GM18502 (cell line): ENCODE measurements around the gene LY6G5B.

Experiments
- ATAC-seq: cut with Tn5 transposase; IDR thresholded peaks from one replicate; pipeline ENCODE4 v1.9.1; 2021; ENCODE audit warnings: mild to moderate bottlenecking; ENCODE audit not compliant: unreplicated experiment, poor library complexity

The LY6G5B gene

DNA sequence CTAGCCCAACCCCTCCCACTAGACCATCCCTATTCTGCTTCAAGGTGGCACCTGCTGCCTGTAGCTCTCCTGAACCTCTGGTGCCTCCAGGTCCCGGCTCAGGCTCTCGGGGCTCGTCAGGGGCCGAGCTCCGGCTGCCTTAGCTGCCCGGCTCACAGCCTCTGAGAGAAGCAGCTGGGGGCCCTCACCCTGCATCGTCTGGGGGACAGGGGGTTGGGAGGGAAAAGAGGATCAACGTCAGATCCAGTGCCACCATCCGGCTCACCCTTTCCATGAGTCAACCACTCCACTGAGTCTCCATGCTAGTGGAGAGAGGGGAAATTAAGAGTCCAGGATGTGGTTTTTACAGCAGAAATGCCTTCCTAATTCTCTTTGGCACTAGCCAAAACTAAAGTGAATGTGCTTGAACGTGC is 30.3 kb upstream of the LY6G5B start:
- no peak for ATAC-seq

GRCh38 chr6:31640612-31641011 is 29.2 kb upstream of the LY6G5B start:
- ATAC-seq = no peak

- no peak for ATAC-seq
These were observed 28.4 kb upstream of the LY6G5B start for GRCh38 chr6:31641370-31641769.

DNA sequence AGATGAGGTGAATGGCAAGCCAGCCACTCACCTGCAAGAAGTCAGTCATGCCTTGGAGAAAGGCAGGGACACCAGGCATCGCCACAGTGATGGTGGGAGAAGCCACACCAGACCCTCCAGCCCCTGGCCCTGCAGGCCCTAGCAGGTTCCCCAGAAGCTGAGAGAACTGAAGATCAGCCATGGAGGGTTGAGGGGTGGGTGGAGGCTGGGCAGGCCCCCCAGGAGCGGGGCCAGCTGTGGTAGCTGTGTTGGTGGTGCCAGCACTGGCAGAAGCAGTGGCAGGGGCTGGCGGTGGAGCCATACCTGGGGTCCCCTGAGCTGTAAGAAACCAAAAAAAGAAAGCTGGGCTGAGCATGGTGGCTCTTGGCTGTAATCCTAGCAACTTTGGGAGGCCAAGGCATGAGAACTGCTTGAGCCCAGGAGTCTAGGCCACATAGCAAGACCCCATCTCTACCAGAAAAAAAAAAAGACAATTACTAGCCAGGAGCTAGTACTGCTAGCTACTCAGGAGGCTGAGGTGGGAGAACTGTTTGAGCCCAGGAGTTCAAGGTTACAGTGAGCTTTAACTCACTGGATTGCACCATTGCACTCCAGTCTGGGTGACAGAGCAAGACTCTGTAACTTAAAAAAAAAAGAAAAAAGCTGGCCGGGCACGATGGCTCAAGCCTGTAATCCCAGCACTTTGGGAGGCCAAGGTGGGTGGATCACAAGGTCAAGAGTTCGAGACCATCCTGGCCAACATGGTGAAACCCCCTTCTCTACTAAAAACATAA is 26.8 kb upstream of the LY6G5B start:
- no peak for ATAC-seq

- no peak for ATAC-seq
These were observed 25.8 kb upstream of the LY6G5B start for GRCh38 chr6:31643818-31644454.

GRCh38 chr6:31645325-31645724 is 24.5 kb upstream of the LY6G5B start:
- ATAC-seq = no peak

- peak; percentile 35 for ATAC-seq
These were observed 18.1 kb upstream of the LY6G5B start for GRCh38 chr6:31651602-31652191.

DNA sequence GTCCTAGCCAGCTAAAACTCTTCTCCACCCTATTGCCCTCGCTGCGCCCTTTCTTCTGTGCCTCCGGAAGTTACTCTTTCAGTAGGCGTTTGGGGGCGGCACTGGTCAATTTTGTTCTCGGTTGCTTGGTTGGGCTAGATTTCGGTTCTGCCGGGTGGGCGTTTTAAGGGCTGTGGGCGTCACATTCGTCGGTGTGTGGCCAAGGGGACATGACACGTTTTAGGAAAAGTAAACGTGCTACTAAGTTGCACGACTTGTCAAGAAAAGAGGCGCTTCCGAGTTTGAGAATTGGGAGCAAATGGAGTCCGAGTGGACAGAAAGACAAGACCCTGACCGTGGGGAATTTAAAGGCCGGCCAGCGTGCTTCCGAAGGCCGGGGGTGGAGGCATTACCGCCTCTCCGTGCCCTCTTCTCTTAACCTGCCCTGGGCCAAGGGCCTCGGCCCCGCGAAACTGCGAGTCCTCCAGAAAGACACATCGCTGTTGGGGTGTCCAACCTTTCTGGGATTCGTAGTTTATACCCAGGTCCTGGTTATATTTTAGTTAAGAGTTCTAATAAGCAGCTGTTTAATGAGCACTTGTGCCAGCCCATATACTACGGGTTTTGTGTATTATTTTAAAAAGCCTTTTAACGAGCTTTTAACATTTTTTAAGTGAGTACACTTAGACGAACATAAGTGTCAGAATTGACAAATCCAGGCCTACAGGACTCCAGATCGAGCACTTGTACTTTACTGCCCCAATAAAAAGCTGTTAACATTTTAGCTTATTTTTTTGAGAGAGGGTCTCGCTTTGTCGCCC is 16.7 kb upstream of the LY6G5B start:
- ATAC-seq = peak; percentile 64

GRCh38 chr6:31654574-31655348 is 15.0 kb upstream of the LY6G5B start:
- no peak for ATAC-seq

DNA sequence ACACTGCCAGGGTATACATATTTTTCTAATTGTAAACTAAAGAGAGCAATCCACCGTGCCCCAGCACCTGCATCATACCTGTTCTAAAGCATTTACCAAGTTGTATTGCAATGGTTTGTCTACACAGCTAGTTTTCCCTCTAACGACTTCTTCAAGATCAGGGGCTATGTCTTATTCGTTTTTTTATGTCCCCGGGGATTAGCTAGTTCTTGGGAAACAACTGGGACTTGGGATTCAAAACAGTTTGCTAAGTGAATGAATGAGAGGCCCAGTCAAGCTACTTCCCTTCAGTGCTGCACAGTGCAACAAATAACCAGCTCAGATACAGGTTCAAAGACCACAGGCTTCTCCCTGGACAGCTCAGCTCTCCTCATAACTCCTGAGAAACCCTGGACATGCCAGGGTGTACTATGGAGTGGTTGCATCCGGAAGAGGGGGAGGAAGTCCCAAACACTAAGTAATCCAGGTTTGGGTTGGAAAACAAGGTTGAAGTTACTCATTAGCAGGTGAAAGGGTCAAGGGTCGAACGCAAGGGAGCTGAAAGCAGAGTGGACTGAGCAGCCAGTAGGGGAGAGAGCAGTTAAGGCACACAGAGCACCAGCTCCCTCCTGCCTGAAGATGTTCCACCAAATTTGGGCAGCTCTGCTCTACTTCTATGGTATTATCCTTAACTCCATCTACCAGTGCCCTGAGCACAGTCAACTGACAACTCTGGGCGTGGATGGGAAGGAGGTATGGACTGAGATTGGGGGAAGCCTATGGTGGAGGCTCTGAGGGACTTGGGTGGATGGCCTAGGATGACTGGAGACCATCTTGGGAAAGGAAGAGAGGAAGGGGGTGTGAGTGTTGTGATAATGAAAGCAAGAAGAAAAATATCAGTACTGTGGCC is 14.2 kb upstream of the LY6G5B start, which contains the start of gene APOM:
Gene APOM, plus strand, starts transcription at position 546 of the 889 bp plus-strand sequence. Its CDS starts 73 bp downstream, at position 619.
- ATAC-seq = no peak

- no peak for ATAC-seq
These were observed 12.2 kb upstream of the LY6G5B start for GRCh38 chr6:31657406-31658157.

DNA sequence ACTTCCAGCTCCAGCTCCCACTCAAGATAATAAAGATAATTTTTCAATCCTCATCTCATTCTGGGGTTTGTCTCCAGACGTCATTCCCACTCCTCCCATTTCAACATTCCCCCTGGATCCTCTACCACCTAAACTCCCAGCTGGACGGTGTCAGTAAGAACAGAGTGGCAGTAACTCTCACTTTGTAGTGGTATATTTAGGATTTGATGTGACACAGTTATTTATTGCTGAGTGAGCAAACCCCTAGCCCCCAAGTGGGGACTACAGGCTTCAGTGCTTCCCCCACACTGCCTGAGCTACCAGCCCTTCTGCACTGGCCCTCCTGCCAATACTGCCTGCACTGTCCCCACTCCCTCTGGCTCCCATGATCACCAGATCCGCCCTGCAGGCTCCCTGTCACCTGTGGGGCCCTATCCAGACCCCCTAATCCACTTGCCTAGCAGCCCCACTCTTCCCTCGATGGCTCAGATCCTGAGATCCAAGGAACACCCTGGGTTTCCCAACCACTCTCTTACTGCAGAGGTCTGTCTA is 11.6 kb upstream of the LY6G5B start:
- ATAC-seq = no peak

- ATAC-seq = no peak
These were observed 10.7 kb upstream of the LY6G5B start for GRCh38 chr6:31658983-31659648.

- no peak for ATAC-seq
These were observed 10.0 kb upstream of the LY6G5B start for GRCh38 chr6:31659649-31660380.

DNA sequence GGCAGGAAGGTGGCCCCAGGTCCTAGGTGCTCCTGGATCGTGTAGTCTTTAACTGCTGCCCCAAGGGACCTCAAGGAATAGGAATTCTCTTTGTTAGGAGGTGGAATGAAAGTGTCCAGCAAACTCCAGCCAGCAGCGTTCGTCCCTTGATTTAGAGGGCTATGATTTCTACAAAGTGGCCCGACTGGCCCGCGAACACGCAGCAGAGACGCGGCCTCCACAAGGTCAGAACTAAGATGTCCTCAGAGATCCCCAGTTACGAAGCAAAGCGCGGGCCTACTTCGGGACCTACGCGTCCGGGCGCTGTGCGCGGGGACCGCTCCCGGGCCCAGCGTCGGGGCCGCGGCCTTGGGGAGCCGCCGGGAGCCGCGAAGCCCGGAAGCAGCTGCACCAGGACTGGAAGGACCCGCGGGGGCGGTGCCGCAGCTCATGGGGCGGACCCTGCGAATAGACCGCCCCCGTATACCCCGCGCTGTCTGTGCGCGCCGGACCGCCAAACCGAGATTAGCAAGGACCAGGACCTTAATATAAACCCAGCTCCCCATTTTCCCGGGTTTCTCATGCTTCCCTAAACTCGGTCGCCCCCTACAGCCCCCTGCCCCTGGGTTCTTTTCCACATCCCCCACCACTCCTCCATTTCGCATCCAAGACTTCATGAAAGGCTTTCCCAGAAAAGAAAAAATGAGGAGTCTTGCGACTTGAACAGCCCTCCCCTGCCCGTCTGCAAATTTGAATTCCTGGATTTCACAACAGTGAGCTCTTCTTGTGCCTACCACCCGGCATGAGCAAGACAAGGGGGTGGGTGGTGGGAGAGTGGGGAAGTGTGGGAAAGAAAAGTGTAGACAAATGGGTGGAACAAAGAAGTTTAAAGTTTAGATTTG is 9.2 kb upstream of the LY6G5B start, which contains the start of gene C6orf47:
Gene C6orf47, minus strand, starts transcription at position 398 of the 881 bp plus-strand sequence. CDS start 831 bp downstream, outside the sequence.
- ATAC-seq = peak; percentile 51
